DMS153 treated with DMSO at 0.1 percent for 48 hours (cell line): ENCODE results near the gene PNP.
"Not testable (repeated sequence)": the region's sequence is repeated elsewhere in the genome, so short reads cannot be mapped to it uniquely, and the experiment has no call there.

Experiments used
- DNase-seq: peaks from one replicate; lab custom pipeline; 2025; ENCODE audit not compliant: unreplicated experiment; lab: John Stamatoyannopoulos, UW

Gene PNP

DNA sequence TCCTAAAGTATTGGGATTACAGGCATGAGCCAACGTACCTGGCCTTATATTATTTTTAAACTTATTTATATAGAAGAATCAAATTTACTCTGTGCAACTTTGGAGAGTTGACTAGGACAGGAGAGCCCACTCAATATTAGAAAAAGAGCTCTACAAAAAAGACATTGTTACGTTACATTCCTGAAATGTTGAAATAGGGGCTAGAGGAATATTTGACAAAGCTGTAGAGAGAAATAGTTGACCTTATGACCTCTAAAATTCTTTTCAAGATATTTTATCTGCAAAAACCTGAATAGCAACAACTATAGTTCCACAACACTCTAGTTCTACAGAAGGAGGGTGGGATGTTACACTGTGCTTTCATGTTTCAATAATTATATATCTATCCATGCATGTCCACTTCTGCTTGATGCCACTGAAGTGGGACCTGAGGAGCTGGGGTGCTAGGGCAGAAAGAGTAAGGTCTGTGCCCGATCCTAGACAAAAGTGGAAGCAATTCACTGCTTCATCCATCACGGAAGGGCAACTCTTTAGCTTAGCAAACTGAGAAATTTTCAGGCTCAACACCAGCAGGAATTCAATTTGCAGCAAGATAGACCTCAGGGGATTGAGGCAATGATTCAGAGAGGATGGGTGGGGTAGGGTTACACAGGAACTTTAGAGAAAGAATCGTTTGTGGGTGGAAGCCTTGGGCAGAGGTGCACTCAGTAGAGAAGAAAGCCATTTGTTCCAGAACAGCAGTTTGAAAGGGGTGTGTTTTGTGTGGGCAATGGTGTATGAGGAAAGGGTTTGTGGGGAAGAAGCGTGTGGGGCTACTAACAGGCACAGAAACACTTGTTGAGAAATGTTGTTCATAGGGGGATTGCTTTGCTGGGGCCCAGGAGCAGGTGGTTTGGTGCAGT, 20.1 kb downstream of the PNP start:
- no peak for DNase-seq

DNA sequence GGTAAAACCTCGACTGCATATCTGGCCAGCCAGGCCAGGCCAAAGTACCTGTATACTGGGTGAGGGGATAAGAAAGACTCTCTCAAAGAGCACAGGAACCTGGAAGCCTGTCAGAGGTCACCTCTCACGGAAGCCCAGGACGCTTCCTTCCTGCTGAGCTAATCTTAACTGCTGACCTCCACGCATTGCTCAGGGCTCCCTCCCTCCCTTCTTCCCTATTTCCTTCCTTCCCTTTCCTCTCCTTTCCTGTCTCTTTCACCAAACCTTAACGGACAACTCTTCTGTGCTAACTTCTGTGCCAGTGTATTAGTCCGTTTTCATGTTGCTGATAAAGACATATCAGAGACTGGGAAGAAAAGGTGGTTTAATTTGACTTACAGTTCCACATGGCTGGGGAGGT, 21.4 kb downstream of the PNP start:
- no peak for DNase-seq

DNA sequence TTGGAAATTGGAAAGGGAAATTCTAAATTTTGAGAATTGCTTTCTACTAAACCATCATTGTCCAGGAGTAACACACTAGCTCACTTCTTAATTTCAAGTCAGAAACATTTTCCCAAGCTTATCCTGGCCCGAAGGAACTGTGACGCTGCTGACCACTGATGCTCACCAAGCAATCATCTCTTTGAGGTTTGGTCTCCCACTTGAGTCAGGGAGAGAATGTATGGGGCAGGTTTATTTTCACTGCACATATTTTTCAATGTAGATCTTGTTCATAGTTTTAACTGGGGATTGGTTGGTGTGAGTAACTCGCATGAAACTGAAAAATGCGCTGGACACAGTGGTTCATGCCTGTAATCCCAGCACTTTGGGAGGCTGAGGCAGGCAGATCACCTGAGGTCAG, 23.3 kb downstream of the PNP start:
- DNase-seq: no peak

DNA sequence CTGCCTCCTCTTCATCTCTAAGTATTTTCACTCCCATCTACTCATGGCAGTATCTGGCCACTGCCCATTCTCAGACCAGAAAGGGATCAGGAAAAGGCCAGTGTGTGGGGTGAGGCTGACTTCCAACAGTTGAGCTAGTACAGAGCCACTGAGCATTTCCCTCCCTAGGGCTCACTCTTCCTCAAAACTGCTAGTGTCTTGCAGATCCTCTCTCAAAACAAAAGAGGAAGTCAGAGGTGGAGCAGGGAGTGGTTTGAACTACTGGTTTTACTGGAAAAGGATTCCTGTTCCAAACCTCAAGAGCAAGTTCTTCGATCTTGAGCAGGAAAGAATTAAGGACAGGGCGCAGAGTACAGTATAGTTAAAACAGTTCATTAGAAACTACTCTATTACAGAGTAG, 24.4 kb downstream of the PNP start:
- no peak for DNase-seq

DNA sequence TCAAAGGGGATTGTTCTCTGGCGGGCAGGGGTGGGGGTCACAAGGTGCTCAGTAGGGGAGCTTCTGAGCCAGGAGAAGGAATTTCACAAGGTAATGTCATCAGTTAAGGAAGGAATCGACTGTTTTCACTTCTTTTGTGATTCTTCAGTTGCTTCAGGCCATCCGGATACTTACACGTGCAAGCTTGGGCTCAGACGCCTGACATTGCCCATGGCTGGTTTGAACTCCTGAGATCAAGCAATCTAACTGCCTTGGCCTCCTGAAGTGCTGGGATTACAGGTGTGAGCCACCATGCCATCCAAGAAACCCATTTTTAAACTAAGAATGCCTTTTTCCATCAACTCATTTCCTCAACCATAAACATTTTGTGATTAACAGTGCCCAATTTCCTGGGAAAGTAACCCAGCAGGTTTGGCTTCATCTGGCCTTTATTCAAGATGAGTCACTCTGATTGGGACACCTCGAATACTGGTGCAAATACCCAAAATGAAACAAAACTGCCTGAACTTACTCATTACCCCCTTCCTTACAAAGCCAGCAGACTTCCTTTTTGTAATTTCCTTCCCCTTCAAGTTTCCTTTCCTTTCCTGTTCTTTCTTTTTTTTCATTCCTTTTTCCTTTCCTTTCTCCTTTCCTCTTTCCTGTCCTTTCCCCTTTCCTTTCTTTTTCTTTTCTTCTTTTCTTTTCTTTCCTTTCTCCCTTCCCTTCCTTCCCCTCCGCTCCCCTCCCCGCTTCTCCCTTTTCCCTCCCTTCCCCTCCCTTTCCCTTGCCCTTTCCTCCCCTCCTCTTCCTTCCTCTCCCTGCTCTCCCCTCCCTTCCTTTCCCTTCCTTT, 25.9 kb downstream of the PNP start:
- no peak for DNase-seq

DNA sequence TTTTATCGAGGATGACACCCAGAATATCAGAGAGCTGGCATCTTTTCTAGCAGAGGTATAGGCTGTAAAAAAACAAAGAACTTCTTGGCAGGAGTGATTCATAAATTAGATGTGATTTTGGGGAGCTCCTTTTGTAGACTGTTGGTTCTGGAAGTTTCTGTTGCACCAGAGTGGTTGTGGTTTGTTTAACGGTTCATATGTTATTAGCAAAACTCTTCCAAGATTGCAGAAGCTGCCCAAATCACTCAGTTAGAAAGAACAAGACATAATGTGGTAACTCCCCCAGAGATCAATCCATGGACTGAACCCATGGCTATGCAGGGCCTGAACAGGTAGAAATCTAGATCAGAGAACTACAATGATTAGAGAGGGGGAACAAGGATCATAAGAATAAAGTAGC, 29.4 kb downstream of the PNP start:
- no peak for DNase-seq

DNA sequence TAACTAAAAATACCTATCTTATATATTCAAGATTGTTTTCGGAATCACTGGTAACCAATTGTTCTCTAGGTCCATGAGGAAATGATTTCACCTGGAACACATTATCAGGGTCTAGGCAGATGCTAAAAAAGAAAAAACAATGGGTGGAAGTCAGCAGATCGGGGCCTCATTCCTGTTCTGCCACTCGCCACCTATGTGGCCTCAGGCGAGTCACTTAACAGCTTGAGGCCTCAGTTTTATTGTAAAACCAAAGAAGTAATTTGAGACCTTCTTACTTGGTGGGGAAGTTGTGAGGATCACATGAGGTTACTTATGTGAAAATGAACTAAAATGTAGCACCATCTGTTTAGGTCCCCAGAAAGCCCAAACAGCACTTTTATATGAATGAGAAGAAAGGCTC, 29.9 kb downstream of the PNP start:
- DNase-seq: no peak

DNA sequence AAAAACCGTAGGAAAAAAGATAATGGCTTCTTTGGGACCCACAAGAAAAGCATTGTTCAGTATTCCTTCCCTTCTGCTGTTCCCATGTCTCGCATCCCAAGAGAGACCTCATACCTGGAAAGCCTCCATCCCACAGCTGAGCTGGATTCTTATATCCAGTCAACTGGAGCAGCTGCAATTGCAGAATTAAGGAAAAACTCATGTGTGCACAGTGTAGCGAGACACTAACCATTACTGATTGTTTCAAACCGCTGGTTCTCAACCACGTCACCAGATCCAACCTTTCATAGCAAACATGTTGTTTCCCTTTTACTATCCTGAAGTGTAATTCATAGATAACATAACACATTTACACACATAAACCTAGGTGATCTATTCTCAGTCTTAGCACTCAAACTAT, 30.7 kb downstream of the PNP start:
- no peak for DNase-seq

DNA sequence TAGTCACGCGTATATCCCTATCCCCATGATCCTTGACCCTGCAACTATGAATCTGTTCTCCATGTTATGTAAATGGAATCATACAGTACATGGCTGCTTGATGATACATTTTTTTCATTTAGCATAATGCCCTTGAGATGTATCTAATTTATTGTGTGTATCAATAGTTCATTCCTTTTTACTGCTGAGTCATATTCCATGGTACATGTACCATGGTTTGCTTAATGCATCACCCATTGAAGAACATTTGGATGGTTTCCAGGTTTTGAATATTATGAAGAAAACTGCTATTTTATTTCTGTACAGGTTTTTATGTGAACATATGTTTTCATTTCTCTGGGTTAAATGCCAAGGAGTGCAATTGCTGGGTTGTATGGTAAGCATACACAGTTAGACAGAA, 32.1 kb downstream of the PNP start:
- no peak for DNase-seq

DNA sequence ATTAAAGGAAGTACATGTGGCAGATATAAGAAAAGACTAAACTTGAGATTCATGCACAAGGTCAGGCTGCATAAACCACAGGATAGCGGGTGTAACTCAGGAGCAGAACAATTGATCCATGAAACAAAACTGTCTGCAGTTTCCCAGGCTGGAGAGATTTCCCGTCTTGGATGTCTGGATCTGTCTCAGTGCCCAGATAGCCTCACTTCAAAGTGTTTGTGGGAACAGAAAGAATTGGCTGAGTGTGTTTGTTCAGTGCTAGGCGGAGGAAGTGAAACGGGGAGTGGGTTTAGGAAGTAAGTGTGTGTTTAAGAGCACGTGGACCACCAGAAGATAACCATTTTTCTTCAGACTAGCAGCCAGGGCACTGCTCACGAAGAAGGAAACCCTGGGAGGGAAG, 34.7 kb downstream of the PNP start:
- DNase-seq: no peak

DNA sequence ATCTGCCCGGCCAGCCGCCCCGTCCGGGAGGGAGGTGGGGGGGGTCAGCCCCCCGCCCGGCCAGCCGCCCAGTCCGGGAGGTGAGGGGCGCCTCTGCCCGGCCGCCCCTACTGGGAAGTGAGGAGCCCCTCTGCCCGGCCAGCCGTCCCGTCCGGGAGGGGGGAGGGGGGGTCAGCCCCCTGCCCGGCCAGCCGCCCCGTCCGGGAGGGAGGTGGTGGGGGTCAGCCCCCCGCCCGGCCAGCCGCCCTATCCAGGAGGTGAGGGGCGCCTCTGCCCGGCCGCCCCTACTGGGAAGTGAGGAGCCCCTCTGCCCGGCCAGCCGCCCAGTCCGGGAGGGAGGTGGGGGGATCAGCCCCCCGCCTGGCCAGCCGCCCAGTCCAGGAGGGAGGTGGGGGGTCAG, 37.1 kb downstream of the PNP start:
- DNase-seq: not testable (repeated sequence)

DNA sequence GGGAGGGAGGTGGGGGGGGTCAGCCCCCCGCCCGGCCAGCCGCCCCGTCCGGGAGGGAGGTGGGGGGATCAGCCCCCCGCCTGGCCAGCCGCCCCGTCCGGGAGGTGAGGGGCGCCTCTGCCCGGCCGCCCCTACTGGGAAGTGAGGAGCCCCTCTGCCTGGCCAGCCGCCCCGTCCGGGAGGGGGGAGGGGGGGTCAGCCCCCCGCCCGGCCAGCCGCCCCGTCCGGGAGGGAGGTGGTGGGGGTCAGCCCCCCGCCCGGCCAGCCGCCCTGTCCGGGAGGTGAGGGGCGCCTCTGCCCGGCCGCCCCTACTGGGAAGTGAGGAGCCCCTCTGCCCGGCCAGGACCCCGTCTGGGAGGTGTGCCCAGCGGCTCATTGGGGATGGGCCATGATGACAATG, 37.5 kb downstream of the PNP start:
- DNase-seq: not testable (repeated sequence)

DNA sequence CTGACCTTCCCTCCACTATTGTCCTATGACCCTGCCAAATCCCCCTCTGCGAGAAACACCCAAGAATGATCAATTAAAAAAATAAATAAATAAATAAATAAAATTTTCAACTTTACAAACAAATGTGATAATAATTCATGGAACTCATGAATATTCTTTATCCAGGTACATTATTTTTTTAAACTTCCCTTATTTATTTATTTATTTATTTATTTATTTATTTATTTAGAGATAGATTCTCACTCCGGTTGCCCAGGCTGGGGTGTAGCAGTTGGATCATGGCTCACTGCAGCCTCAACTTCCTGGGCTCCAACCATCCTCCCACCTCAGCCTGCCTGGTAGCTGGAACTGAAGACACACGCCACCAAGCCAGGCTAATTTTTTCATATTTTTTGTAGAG, 38.3 kb downstream of the PNP start:
- DNase-seq: not testable (repeated sequence)

DNA sequence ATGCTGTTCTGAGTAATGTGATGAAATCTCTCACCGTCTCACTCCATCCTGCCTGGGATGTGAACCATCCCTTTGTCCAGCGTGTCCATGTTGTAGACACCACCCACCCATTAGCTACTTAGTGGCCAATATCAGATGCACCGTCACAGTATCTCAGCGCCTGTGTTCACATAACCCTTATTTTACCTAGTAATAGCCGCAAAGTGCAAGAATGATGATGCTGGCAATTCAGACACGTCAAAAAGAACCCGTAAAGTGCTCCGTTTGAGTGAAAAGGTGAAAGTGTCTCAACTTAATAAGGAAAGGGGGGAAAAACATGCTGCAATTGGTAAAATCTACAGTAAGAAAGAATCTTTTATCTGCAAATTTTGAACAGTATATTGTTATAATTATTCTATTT, 39.2 kb downstream of the PNP start:
- no peak for DNase-seq

DNA sequence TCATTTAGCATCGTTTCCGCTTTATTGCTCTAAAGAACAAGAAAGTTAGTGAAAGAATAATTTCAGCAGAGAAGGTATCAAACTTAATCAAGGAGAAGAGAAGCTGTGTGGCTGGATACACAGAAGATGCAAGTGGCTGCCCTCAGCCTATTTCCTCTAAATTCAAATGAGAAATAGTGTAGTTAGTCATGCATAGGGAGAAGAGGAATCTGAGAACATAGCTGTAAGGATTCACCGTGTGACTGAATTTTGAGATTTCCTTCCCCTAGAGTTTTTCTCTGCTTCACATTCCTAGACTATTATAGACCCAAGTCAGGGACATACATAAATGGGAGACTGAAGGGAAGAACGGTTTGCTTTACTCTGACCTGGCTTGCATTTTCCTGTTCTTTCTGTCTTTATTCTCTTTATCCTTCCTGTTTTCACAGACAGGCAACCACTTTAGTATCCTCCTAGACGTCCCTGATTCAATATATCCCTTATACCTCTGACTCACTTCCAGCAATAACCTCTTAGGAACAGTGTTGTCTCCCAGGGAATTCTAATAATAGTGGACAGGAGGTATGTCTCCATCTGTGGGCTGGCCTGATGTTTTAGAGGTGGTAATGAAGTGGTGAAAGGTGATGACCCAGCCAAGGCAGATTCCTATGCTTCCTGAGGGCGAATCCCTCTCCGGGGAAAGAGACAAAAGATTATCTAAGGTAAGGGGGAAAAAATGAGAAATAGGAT, 43.1 kb downstream of the PNP start:
- no peak for DNase-seq

DNA sequence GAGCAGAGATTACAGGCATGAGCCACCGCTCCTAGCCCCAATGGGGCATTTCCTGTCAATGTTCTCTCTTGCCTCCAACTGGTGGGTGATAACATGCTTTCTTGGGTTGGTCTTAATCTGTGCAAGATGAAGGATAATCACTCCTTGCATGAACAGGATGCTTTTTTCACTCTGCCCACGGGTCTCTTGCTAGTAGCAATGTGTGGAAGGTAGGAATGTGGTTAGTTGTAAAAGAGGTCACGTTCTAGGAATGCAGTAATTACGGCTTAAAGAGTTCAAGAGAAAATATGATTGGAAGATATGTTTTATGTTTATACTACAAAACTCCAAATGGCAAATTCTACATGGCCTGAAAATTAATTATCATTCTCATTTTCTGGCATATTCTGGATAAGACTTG, 46.6 kb downstream of the PNP start:
- DNase-seq: no peak

DNA sequence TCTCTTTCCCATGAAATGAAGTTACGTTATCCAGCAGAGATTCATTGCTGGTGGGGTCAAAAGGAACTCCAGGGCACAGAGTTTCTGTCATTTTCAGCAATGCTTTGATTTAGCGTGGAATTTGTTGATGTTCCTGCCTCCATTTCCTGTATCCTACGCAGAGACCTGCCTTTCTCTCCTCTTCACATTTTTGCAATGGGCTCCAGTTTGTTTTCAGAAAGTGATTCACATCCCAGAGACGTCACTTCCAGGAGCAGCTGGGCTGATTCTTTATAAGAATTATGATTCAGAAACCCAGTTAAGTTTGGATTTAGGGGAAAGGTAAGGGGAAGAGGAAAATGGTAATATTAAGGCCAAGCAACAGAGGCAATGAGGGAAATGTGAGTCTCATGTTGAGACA, 47.7 kb downstream of the PNP start:
- DNase-seq: no peak

DNA sequence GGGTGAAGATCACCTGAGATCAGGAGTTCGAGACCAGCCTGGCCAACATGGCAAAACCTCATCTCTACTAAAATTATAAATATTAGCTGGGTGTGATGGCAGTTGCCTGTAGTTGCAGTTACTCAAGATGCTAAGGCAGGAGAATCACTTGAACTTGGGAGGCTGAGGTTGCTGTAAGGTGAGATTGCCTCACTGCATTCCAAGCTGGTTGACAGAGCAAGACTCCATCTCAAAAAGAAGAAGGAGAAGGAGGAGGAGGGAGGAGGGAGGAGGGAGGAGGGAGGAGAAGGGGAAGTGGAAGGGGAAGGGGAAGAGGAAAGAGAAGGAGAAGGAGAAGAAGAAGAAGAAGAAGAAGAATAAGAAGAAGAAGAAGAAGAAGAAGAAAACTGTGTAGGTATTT, 53.1 kb downstream of the PNP start:
- no peak for DNase-seq

DNA sequence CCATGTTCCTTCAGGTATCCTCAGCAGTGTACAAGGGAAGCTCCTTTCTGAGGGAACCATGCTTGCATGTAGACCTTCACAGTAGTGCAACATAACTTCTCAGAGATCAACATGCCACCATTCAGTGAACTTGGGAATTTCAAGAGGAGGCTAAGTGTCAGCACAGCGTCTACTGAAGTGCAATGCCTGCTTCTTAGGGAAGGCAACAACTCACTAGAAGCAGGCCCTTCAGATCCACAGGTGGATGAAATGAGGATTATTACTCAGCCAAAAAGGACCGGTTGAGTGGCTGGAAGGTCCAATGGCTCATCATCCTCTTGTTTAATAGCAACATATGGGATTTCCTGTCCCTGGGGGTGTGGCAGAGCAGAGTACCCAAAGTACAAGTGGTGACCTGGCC, 54.8 kb downstream of the PNP start:
- no peak for DNase-seq
